ENCODE data around the gene JMJD4.
A peak's percentile ranks its signal among the peaks of the same experiment; 100 is the strongest.

Gene JMJD4, protein sequence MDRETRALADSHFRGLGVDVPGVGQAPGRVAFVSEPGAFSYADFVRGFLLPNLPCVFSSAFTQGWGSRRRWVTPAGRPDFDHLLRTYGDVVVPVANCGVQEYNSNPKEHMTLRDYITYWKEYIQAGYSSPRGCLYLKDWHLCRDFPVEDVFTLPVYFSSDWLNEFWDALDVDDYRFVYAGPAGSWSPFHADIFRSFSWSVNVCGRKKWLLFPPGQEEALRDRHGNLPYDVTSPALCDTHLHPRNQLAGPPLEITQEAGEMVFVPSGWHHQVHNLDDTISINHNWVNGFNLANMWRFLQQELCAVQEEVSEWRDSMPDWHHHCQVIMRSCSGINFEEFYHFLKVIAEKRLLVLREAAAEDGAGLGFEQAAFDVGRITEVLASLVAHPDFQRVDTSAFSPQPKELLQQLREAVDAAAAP
- total RNA-seq = 8.1 to 67.6 (median 45.3) reads per million in 9 experiments

DNA sequence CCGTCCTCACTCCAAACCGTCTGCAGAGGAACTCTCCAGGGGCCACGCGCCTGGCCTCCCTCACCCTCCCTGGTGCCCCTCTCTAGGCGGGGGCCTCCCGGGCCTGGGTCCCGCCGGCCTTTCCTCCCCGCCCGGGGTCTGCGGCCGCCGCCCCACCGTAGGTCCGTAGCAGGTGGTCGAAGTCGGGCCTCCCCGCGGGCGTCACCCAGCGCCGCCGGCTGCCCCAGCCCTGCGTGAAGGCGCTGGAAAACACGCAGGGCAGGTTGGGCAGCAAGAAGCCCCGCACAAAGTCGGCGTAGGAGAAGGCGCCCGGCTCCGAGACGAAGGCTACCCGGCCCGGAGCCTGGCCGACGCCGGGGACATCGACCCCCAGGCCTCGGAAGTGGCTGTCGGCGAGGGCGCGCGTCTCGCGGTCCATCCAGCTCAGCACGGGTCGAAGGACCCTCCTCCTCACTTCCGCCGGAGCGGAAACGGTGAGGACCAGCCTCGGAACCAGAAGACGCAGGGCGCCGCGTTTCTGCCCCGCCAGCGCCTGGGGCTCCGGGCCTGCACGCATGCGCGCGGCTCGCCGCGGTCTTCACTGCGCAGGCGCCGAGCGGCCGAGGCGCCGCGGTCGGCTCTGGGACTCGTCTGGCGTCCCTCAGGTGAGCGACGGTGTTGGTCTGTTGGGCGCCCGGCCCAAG, at the start of gene JMJD4, which contains the start of gene SNAP47:
TSS of gene JMJD4 (minus strand) at position 447 of the 683 bp plus-strand sequence. CDS start at position 418, 29 bp downstream.
TSS of gene SNAP47 (plus strand) at position 580 of the 683 bp plus-strand sequence. CDS start 12,302 bp downstream, outside the sequence.
- peak within 1 kb of the TSS; percentile 93 to 96 for H3K4me3 Mint-ChIP-seq
- peak; percentile 89 to 95 (median 92) for DNase-seq
- H3K27ac Mint-ChIP-seq = peak within 1 kb of the TSS; percentile 96 to 97
- H3K27me3 Mint-ChIP-seq = no peaks in the 10 kb centered on the region
- no peaks in the 10 kb centered on the region for H3K9me3 Mint-ChIP-seq
- ATAC-seq (replicated peaks) = peak; percentile 89
- peaks cover 36 to 50% of the 10 kb centered on the region in 2 donors for H3K4me1 Mint-ChIP-seq (ENCODE audit: low read depth in 2 of 2)
- H3K36me3 Mint-ChIP-seq (ENCODE audit: insufficient read depth) = peaks cover 31% of the 10 kb centered on the region

DNA sequence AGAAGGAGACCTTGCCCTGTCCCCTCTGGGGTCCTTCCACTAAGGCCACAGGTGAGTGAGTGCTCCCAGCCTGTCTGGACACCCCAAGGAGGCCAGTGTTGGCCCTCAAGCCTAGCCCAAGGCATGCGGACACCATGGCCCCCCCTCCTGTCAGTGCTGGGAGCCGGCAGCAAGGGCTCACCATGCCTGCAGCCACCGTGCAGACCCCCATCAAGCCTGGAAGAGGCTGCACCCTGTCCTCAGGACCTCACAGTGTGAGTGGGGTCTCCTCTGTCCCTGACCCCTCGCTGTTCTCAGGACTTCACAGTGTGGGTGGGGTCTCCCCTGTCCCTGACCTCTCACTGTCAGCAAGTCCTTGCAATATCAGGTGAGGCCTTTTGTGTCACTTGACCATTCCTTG, 47.1 kb upstream of the JMJD4 start:
- ATAC-seq (replicated peaks) (no peak), DNase-seq (no peak)
- Mint-ChIP-seq H3K27me3 (no peaks in the 10 kb centered on the region), H3K9me3 (no peaks in the 10 kb centered on the region), H3K36me3 (ENCODE audit: insufficient read depth) (peaks cover 14% of the 10 kb centered on the region), H3K4me1 (ENCODE audit: low read depth in 2 of 2) (peaks cover 10 to 11% of the 10 kb centered on the region in 2 donors), H3K27ac (no peak overlapping the region), H3K4me3 (no peak overlapping the region)

DNA sequence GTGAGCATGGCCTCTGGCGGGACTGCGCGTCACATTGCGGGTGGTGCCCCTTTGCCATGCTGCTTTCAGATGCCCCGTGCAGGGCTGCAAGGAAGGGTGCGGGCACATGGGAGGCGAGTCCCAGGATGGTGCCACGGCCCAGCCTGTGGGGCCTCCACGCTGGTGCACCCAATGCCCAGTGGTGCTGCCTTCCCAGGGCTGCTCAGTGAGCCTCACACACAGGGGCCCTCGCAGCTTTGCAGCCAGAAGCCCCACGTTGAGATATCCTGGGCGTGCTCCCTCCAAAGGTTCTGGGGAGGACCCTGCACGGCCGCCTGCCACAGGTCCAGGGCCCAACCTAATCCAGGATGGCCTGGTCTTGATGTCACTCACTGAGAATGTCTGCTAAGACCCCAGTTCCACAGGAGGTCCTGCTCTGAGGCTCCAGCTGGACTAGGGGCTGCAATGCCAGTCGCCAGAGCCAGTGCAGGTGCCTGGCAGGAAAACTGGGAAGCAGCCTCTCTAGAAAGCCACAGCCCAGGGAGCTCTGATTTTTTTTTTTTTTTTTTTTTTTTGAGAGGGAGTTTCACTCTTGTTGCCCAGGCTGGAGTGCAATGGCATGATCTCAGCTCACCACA, 46.3 kb upstream of the JMJD4 start:
- no peak for ATAC-seq (replicated peaks)
- no peak overlapping the region for H3K27ac Mint-ChIP-seq
- no peak overlapping the region for H3K4me3 Mint-ChIP-seq
- DNase-seq = no peak
- no peaks in the 10 kb centered on the region for H3K27me3 Mint-ChIP-seq
- no peaks in the 10 kb centered on the region for H3K9me3 Mint-ChIP-seq
- peaks cover 10 to 11% of the 10 kb centered on the region in 2 donors for H3K4me1 Mint-ChIP-seq (ENCODE audit: low read depth in 2 of 2)
- peaks cover 11% of the 10 kb centered on the region for H3K36me3 Mint-ChIP-seq (ENCODE audit: insufficient read depth)

DNA sequence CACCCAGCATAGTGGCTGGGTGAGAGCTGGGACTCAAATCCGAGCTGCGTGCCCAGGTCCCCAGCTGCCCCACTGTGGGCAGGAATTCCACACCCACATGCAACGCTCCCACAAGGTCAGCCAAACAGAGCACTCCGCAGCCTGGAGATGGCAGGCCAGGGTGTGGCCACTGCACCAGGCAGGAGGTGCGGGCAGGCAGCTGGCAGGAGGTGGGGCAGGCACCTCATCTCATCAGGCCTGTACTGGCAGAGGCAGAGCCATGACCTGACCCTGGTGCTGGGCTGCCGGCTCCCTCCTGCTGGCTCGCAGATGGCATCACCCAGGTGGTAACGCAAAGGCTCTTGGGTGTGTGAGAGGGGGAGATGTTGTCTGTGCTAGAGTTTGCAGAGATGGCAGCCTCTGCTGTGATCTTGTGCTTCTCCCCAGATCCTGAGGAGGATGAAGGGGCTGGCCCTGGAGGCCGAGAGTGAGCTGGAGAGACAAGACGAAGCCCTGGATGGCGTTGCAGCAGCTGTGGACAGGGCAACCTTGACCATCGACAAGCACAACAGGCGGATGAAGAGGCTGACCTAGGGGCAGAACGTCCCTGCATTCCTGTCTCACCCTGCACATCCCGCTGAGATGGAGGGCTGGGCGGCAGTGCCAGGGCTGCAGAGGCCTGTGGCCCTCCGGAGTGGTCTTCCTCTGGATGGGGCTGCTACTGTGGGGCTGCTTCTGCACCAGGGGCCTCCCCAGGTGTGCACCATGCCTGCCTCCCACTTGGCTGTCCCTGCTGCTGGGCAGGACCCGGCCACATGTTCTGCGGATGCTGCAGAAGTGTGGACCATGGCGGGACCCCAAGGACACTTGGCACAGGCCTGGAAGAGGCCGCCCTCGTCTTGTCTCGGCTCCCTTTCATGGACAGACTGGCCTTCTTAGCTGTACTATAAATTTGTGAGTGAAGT, 45.3 kb upstream of the JMJD4 start:
- no peak overlapping the region for H3K27ac Mint-ChIP-seq
- DNase-seq (no peak), ATAC-seq (replicated peaks) (no peak)
- no peaks in the 10 kb centered on the region for H3K27me3 Mint-ChIP-seq
- H3K4me3 Mint-ChIP-seq = no peak overlapping the region
- H3K9me3 Mint-ChIP-seq = no peaks in the 10 kb centered on the region
- peaks cover 9 to 16% of the 10 kb centered on the region in 2 donors for H3K4me1 Mint-ChIP-seq (ENCODE audit: low read depth in 2 of 2)
- peaks cover 8% of the 10 kb centered on the region for H3K36me3 Mint-ChIP-seq (ENCODE audit: insufficient read depth)

- Mint-ChIP-seq H3K4me3 (no peak overlapping the region), H3K27me3 (no peaks in the 10 kb centered on the region), H3K4me1 (ENCODE audit: low read depth in 2 of 2) (peaks cover 13 to 19% of the 10 kb centered on the region in 2 donors), H3K9me3 (no peaks in the 10 kb centered on the region), H3K36me3 (ENCODE audit: insufficient read depth) (peaks cover 10% of the 10 kb centered on the region), H3K27ac (no peak overlapping the region)
- ATAC-seq (replicated peaks) = no peak
- DNase-seq = no peak
These were observed 44.6 kb upstream of the JMJD4 start for GRCh38 chr1:227779685-227780084.

DNA sequence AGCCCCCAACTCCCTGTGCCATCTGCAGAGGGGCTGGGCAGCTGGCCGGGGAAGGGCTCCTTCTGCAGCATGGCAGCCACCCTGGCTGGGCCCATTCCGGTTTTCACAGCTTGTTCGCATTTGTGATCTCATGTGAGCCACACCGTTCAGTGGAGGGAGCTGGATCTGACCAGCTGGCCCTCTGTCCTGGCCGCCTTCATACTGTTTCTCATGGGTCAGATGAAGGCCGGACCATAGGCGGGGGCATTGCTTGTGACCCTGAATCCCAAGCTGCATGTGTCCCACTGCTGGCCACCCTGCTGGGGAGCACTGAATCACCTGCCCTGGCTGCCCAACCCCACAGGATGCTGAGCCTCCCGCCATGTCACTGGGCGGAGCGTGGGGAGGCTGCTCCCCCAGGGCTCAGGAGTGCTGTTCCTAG, 43.9 kb upstream of the JMJD4 start:
- no peaks in the 10 kb centered on the region for H3K9me3 Mint-ChIP-seq
- H3K36me3 Mint-ChIP-seq (ENCODE audit: insufficient read depth) = peaks cover 11% of the 10 kb centered on the region
- no peak overlapping the region for H3K4me3 Mint-ChIP-seq
- no peak for DNase-seq
- ATAC-seq (replicated peaks) = no peak
- peaks cover 20 to 25% of the 10 kb centered on the region in 2 donors for H3K4me1 Mint-ChIP-seq (ENCODE audit: low read depth in 2 of 2)
- no peak overlapping the region for H3K27ac Mint-ChIP-seq
- no peaks in the 10 kb centered on the region for H3K27me3 Mint-ChIP-seq

DNA sequence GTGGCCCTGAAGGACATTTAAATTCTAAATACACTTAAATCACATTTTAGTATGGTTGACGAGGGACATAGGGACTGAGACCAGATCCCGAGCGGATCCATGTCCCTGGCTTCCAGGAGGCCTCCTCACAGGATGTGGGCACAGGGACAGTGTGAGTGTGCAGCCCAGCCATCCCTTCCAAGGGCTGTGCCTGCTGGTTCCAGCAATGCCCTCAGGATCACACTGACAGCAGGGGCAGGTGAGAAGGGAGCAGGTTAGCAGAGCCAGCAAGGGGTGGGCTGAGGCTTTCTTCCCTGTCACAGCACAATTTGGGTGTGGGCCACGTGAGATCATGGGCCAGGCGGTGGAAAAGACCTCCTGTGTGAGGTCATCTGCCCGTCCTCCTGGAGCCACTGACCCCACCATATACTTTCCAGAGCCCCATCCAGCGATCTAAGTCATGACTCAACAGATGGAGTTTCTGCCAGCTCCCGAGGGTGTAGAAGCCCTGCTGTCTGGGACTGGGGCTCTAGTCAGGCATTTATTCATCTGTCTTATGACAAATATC, 43.4 kb upstream of the JMJD4 start:
- H3K27ac Mint-ChIP-seq = no peak overlapping the region
- H3K4me3 Mint-ChIP-seq = no peak overlapping the region
- H3K36me3 Mint-ChIP-seq (ENCODE audit: insufficient read depth) = peaks cover 11% of the 10 kb centered on the region
- no peaks in the 10 kb centered on the region for H3K9me3 Mint-ChIP-seq
- H3K4me1 Mint-ChIP-seq (ENCODE audit: low read depth in 2 of 2) = peaks cover 26 to 31% of the 10 kb centered on the region in 2 donors
- no peak for DNase-seq
- ATAC-seq (replicated peaks) = no peak
- no peaks in the 10 kb centered on the region for H3K27me3 Mint-ChIP-seq

DNA sequence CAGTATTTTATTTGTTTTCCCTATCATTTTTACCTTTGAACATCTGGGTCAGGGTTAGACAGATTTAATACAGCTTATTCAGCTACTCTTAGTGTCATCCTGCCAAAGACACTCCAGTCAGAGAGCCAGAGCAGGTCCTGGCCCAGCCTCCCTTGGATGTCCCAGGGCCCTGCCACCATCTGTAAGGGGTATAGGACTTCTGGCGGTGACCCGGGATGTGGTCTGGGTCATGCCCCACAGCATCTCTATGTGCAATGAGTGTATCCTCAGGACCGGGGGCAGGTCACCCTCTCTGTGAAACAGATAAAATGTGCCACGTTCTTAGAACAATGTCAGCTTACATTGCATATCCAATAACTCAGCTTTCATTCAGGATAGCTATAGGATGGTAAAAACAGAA, 42.5 kb upstream of the JMJD4 start:
- peaks cover 28 to 36% of the 10 kb centered on the region in 2 donors for H3K4me1 Mint-ChIP-seq (ENCODE audit: low read depth in 2 of 2)
- H3K27ac Mint-ChIP-seq = no peak overlapping the region
- H3K27me3 Mint-ChIP-seq = no peaks in the 10 kb centered on the region
- H3K36me3 Mint-ChIP-seq (ENCODE audit: insufficient read depth) = peaks cover 11% of the 10 kb centered on the region
- ATAC-seq (replicated peaks) (no peak), DNase-seq (no peak)
- no peak overlapping the region for H3K4me3 Mint-ChIP-seq
- no peaks in the 10 kb centered on the region for H3K9me3 Mint-ChIP-seq

DNA sequence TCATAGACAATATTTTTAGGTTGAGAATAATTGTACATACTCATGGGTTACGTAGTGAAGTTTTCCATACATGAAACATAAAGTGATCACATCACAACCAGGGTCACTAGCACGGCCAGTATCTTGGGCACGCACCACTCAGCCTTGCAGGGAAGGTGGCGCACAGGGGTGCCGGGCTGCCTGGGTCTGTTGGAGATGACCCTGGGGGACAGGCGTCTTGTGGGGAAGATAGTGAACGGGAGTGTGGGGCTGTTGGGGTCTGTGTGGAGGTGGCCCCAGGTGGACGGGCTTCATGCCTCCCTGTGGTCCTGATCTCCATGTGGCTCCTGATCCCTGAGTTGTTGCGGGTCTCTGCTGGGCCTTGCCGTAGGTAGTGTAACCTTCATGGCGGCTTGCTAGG, 42.1 kb upstream of the JMJD4 start:
- ATAC-seq (replicated peaks) (no peak), DNase-seq (no peak)
- Mint-ChIP-seq H3K27ac (no peak overlapping the region), H3K9me3 (no peaks in the 10 kb centered on the region), H3K4me1 (ENCODE audit: low read depth in 2 of 2) (peaks cover 32 to 41% of the 10 kb centered on the region in 2 donors), H3K36me3 (ENCODE audit: insufficient read depth) (peaks cover 11% of the 10 kb centered on the region), H3K4me3 (no peak overlapping the region), H3K27me3 (no peaks in the 10 kb centered on the region)

- ATAC-seq (replicated peaks) (no peak), DNase-seq (no peak)
- no peaks in the 10 kb centered on the region for H3K9me3 Mint-ChIP-seq
- no peaks in the 10 kb centered on the region for H3K27me3 Mint-ChIP-seq
- peaks cover 15% of the 10 kb centered on the region for H3K36me3 Mint-ChIP-seq (ENCODE audit: insufficient read depth)
- no peak overlapping the region for H3K27ac Mint-ChIP-seq
- H3K4me1 Mint-ChIP-seq (ENCODE audit: low read depth in 2 of 2) = peaks cover 32 to 41% of the 10 kb centered on the region in 2 donors
- H3K4me3 Mint-ChIP-seq = peak overlapping the region; percentile 37 to 56
These were observed 41.2 kb upstream of the JMJD4 start for GRCh38 chr1:227776331-227776771.

- Mint-ChIP-seq H3K27ac (no peak overlapping the region), H3K4me3 (peak overlapping the region; percentile 37 to 56), H3K4me1 (ENCODE audit: low read depth in 2 of 2) (peaks cover 32 to 41% of the 10 kb centered on the region in 2 donors), H3K9me3 (no peaks in the 10 kb centered on the region), H3K27me3 (no peaks in the 10 kb centered on the region), H3K36me3 (ENCODE audit: insufficient read depth) (peaks cover 10% of the 10 kb centered on the region)
- no peak for DNase-seq
- no peak for ATAC-seq (replicated peaks)
These were observed 40.7 kb upstream of the JMJD4 start for GRCh38 chr1:227775841-227776240.

DNA sequence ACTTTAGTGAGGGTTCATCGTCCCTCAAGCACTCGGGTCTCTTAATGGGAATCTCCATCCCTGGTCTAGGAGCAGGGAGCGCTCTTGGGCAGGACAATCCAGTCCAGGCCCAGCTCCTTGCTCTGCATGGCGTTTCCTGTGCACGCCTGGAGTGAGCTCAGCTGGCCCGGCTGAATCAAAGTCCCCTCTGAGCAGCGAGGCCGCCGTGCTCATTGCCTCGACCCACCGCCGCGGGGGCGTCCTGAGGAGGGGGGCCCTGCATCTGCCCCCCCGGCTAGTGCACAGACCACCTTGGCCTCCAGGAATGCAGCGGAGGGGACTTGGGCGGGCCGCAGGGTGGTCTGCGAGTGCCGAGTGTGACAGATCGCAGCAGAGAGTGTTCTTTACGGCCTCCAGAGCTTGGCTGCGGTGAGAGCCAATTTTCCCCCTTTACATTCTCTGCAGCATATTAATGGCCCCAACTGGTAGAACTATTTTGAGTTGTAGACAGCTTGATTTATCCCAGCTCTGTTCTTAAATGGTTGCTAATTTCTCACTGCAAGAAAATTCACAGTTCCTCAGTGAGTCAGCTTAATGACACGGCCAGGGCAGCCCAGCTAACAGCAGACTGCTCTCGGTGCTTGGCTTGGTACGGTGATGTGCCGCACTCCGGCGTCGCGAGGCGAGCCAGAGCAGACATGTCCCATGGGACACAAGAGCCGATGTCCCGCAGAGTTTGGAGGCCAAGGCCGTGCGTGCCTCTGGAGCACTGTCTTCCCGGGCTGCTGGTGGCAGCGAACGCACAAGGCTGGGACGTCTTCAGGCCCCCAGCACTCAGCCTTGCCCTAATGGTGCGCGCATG, 39.9 kb upstream of the JMJD4 start:
- peak overlapping the region; percentile 66 to 70 for H3K27ac Mint-ChIP-seq
- no peaks in the 10 kb centered on the region for H3K9me3 Mint-ChIP-seq
- H3K4me1 Mint-ChIP-seq (ENCODE audit: low read depth in 2 of 2) = peaks cover 33 to 41% of the 10 kb centered on the region in 2 donors
- no peaks in the 10 kb centered on the region for H3K27me3 Mint-ChIP-seq
- ATAC-seq (replicated peaks) (no peak), DNase-seq (no peak)
- H3K4me3 Mint-ChIP-seq = peak overlapping the region; percentile 73 to 74
- H3K36me3 Mint-ChIP-seq (ENCODE audit: insufficient read depth) = peaks cover 7% of the 10 kb centered on the region
